DMS153 treated with DMSO at 0.1 percent for 48 hours (cell line): ENCODE measurements around the gene XYLT1.
"Not testable (repeated sequence)": the region's sequence is repeated elsewhere in the genome, so short reads cannot be mapped to it uniquely, and the experiment has no call there.

Experiments
- DNase-seq: peaks from one replicate; lab custom pipeline; 2025; ENCODE audit not compliant: unreplicated experiment; lab: John Stamatoyannopoulos, UW

XYLT1 gene

DNA sequence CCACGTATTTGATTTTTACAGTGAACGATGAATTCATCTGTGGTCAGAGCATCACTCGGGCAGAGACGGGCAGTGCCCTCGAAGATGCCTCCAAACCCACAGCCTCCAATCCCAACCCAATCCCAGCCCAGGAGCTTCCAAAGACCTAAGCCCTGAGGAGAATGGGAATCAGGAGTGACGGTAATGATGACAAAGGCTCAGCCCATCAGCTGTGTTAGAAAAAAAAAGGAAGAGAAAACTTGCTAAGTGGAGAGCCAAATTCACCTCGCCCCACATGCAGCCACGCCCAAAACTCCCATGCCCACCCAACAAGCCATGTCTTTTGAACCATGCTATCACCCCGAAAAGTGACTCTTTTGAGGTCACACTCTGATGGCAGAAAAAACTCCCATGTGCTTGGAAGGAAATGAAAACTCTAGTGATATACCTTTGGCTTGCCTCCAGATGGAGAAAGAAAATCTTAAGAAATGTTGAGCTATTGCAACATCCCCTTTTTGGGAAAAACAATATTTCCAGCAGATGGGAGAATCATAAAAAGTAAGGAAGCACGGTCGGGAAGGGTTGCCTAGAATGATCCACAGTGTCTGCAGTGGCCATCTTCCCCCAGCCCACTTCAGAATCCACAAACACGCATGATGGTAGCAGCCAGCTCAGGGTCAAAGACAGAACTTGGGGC is 37.7 kb downstream of the XYLT1 start:
- no peak for DNase-seq

- DNase-seq = no peak
These were observed 38.7 kb downstream of the XYLT1 start for GRCh38 chr16:17431968-17432625.

GRCh38 chr16:17431012-17431411 is 39.7 kb downstream of the XYLT1 start:
- DNase-seq = no peak

DNA sequence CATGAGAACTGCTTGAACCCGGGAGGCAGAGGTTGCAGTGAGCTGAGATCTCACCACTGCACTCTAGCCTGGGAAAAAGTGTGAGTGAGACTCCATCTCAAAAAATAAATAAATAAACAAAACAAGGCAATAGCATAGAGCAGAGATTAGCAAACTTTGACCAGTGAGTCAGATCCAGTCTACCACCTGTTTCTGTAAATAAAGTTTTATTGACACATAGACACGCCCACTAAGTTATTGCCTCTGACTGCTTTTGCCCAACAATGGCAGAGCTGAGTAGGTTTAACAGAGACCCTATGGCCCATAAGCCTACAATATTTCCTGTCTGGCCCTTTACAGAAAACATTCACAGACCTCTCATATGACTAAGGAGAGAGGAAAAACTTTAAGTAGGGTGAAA is 44.3 kb downstream of the XYLT1 start:
- DNase-seq = no peak

GRCh38 chr16:17424771-17425170 is 46.0 kb downstream of the XYLT1 start:
- DNase-seq = no peak

DNA sequence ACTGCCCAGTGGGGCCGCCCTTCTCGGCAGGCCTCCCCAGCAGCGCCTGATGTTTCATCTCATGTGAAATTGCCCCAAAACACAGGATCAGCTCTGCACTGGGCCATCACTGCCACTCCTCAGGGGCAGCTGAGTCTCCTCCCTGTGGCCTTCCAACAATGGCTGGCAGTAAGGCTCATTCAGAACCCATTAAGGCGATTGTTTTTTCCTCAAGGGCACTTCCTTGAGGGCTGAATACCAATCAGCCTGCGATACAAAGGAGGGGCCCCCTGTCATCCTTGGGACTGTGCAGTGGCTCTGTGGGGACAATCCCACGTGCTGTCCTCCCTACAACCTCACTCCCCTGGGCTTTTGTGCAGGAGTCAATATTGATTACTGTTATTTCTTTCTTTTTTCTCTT is 47.5 kb downstream of the XYLT1 start:
- DNase-seq = no peak

GRCh38 chr16:17420816-17421215 is 49.9 kb downstream of the XYLT1 start:
- DNase-seq = no peak

- DNase-seq = no peak
These were observed 51.5 kb downstream of the XYLT1 start for GRCh38 chr16:17419266-17419665.

DNA sequence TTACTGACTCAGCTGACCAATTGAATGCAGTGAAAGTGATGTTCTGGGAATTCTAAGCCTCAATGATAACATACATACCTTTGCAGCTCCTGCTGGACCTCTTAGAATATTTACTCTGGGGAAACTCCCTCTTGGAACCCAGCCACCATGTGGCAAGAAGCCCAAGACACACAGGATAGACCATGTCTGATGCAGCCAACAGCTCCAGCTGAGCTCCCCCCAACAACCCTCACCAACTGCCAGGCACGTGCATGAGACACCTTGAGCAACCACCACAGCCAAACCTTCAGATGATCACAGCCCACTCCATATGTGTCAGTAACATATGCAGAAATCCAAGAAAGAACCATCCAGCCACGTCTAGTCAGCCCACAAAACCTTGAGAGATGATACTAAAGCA is 53.0 kb downstream of the XYLT1 start:
- DNase-seq = no peak

- no peak for DNase-seq
These were observed 54.1 kb downstream of the XYLT1 start for GRCh38 chr16:17416461-17417311.

GRCh38 chr16:17414916-17415315 is 55.8 kb downstream of the XYLT1 start:
- DNase-seq = no peak

- DNase-seq = no peak
These were observed 56.3 kb downstream of the XYLT1 start for GRCh38 chr16:17414421-17414820.

DNA sequence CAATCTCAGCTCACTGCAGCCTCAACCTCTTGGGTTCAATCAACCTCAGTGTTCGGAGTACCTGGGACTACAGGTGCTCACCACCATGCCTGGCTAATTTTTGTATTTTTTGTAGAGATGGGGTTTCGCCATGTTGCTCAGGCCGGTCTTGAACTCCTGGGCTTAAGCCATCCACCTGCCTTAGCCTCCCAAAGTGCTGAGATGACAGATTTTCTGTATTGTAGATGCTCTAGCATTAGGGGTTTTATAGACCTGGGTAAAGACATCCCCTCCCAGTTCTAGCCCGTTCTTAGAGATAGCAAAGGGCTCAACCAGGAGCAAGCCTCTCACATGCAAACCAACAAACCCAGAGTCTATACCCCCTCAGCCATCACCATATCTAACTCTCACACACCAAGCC is 57.3 kb downstream of the XYLT1 start:
- DNase-seq = no peak

- no peak for DNase-seq
These were observed 58.0 kb downstream of the XYLT1 start for GRCh38 chr16:17412791-17413190.

DNA sequence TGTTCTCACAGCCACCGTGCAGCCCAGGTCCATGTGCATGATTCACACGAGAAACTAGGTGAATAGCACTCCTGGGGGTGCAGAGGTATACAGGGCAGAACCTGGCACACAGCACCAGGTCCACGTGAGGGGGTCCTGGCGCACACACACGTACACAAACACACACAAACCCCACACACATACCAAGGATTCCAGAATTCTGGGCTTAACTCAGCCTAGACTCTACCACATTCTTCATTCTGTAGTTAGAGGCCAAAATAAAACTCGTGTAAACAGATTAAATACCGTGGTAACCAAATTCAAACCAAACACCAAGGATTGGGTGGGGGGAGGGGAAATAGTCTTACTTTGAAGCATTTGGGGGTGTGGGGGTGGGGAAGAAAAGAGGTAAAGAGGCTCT is 58.5 kb downstream of the XYLT1 start:
- no peak for DNase-seq

DNA sequence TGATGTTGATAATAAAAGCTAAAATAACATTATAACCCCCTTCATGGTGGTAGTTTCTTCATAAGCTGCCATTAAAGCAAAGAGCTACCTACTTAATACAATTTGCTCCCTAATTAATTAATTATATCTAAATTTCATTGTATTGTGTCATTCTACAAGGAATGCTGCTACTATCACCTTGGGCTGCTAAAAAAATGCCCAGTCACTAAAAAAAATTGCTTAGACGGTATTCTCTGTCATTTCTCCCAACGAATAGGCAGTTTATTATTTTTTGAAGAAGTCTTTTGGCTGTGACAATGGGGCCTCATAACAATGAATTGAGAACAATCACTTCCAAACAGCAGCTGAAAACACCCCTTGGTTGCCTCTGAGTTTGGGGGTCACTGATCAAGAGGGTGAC is 59.5 kb downstream of the XYLT1 start:
- no peak for DNase-seq

GRCh38 chr16:17410316-17410715 is 60.4 kb downstream of the XYLT1 start:
- DNase-seq = not testable (repeated sequence)

GRCh38 chr16:17409894-17410293 is 60.9 kb downstream of the XYLT1 start:
- no peak for DNase-seq

GRCh38 chr16:17408955-17409441 is 61.8 kb downstream of the XYLT1 start:
- DNase-seq = no peak

- DNase-seq = no peak
These were observed 62.5 kb downstream of the XYLT1 start for GRCh38 chr16:17408296-17408695.

- DNase-seq = no peak
These were observed 63.4 kb downstream of the XYLT1 start for GRCh38 chr16:17407321-17407720.
